GM18505 (cell line): ENCODE results near the gene OPN1MW.
"Not testable (repeated sequence)": the region's sequence is repeated elsewhere in the genome, so short reads cannot be mapped to it uniquely, and the experiment has no call there.

Experiments
- ATAC-seq: cut with Tn5 transposase; IDR thresholded peaks from one replicate; pipeline ENCODE4 v1.9.1; 2021; ENCODE audit not compliant: unreplicated experiment
- POLR2A ChIP-seq: IDR thresholded peaks from 4 replicates; pipeline ENCODE4 v1.6.1; 2011; ENCODE audit warnings: borderline replicate concordance; ENCODE audit not compliant: insufficient read depth, insufficient read length; ENCODE audit errors: extremely low read depth

OPN1MW gene

GRCh38 chrX:154182296-154182695 lies at the start of gene OPN1MW:
Gene OPN1MW (plus strand): TSS chrX:154182596. CDS start chrX:154182678, 82 bp downstream.
- not testable (repeated sequence) for ATAC-seq

DNA sequence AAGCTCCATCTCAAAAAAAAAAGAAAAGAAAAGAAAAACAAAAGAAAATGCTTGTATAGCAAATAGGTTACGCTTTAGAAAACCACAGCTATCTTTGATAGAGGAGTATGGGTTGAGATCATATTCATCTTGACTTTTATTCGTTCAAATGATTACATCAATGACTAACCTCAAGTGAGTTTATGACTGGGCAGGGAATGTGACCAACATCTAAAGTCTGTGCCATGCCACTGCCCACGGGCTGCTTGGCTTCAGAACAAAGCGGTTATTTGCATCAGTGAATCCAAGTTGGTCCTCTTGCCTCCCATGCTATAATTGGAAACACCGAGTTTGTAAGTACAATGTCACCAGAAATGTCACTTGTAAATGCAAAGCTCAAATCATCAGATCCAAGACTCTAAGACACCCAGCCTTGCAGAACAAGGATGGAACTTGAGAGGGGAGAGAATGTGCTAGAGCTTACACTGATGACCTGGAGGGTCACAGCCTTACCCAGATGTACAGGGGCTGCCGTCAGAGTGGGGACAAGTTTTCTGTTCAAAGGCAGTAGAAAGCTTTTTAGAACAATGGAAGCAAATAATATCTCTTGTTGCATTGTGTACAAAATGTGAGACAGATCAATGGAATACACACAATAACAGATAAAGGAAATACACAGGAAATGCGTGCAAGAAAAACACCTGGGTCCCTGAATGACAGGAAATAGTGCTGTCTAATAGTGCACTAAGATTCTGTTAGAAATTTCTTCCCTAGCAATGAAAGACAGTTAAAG lies 46.8 kb upstream of the OPN1MW start:
- ATAC-seq = no peak
- TF ChIP-seq POLR2A = no peak

DNA sequence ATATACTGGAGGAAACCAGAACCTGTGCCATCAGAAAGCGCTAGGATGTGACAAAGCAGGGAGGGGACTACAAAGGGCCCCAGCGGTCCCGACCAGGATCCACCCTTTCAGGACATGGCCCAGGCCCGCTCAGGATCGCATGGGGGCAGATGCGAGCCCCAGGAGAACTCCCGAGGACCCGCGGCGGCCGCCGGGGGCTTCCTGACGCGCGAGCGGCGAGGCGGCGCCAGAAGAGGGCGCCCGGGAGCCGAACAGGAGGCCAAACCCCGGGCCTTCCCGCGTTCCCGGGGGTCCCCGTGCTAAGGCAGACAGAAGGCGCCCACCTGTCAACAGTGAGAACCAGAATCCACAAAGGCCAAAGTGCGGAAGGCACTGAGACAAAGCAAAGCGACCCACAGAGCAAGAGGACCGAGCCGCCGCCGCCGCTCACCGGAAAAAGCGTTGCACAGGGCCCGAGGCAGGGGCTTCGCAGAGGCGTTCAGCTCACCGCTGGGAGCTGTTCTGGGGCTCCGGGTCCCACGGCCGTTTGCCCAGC lies 45.7 kb upstream of the OPN1MW start:
- no peak for ATAC-seq
- no peak for TF ChIP-seq POLR2A

- no peak for ATAC-seq
- TF ChIP-seq POLR2A = no peak
These were observed 43.5 kb upstream of the OPN1MW start for GRCh38 chrX:154138857-154139256.

DNA sequence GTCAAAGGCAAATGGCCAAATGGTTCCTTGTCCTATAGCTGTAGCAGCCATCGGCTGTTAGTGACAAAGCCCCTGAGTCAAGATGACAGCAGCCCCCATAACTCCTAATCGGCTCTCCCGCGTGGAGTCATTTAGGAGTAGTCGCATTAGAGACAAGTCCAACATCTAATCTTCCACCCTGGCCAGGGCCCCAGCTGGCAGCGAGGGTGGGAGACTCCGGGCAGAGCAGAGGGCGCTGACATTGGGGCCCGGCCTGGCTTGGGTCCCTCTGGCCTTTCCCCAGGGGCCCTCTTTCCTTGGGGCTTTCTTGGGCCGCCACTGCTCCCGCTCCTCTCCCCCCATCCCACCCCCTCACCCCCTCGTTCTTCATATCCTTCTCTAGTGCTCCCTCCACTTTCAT lies 42.2 kb upstream of the OPN1MW start:
- ATAC-seq = no peak
- no peak for TF ChIP-seq POLR2A

GRCh38 chrX:154140742-154141141 lies 41.7 kb upstream of the OPN1MW start:
- ATAC-seq = no peak
- TF ChIP-seq POLR2A = no peak

DNA sequence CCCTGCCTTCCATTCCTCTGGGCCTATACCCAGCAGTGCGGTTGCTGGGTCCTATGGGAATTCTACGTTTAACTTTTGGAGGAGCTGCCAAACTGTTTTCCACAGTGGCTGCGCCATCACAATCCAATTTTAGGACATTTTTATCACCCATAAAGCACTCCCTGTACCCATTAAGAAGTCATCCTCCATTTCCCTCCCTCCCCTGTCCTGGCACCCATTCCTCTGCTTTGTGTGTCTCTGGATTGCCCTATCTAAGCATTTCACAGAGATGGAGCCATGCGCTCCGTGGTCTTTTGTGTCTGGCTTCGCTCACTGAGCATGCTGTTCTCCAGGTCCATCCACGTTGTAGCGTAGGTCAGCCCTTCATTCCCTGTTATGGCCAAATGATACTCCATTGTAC lies 40.0 kb upstream of the OPN1MW start:
- no peak for TF ChIP-seq POLR2A
- no peak for ATAC-seq

- no peak for ATAC-seq
- TF ChIP-seq POLR2A = no peak
These were observed 39.2 kb upstream of the OPN1MW start for GRCh38 chrX:154142950-154143745.

DNA sequence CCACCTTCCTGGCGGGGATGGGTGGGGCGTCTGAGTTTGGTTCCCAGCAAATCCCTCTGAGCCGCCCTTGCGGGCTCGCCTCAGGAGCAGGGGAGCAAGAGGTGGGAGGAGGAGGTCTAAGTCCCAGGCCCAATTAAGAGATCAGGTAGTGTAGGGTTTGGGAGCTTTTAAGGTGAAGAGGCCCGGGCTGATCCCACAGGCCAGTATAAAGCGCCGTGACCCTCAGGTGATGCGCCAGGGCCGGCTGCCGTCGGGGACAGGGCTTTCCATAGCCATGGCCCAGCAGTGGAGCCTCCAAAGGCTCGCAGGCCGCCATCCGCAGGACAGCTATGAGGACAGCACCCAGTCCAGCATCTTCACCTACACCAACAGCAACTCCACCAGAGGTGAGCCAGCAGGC lies 38.4 kb upstream of the OPN1MW start, which contains the start of gene OPN1LW:
TSS of gene OPN1LW (plus strand) at position 234 of the 400 bp plus-strand sequence. CDS start at position 275, 41 bp downstream.
- not testable (repeated sequence) for ATAC-seq

GRCh38 chrX:154151030-154151429 lies 31.4 kb upstream of the OPN1MW start:
- not testable (repeated sequence) for ATAC-seq

- ATAC-seq = not testable (repeated sequence)
These were observed 26.2 kb upstream of the OPN1MW start for GRCh38 chrX:154156221-154156620.

- ATAC-seq = not testable (repeated sequence)
These were observed 25.2 kb upstream of the OPN1MW start for GRCh38 chrX:154157207-154157606.

DNA sequence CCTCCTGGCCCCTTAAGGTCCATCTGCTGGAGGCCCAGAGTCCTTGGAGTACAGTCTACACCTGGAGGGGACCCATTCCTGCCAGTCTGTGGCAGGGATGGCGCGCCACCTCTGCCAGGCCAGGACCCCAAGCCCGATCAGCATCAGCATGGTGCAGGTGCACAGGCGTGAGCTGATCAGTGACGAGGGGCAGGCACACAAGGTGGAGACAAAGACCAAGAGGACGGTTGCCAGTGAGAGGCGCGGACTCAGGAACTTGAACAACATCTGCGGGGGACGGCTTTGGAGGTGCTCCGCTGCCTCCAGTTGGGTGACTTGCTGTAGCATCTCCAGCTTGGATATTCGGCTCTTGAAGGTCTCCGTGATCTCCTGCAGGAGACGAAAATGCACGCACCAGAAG lies 23.1 kb upstream of the OPN1MW start:
- not testable (repeated sequence) for ATAC-seq

GRCh38 chrX:154164902-154165301 lies 17.5 kb upstream of the OPN1MW start:
- not testable (repeated sequence) for ATAC-seq

DNA sequence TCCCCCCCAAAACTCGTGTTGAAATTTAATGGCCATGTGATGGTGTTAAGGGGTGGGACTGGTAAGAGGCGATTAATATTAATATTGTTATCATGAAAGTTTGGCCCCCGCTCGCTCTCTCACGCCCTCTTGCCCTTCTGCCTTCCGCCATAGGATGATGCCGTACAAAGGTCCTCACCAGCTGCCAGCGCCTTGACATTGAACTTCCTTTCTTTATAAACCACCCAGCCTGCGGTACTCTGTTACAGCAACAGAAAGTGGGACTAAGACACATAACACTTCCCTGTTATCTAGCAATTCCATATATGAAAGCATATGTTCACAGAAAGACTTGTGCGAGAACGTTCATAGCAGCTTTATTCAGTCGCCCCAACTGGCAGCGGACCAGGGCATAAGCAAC lies 14.0 kb upstream of the OPN1MW start:
- not testable (repeated sequence) for ATAC-seq

- ATAC-seq = not testable (repeated sequence)
These were observed 9.9 kb upstream of the OPN1MW start for GRCh38 chrX:154172535-154172943.

DNA sequence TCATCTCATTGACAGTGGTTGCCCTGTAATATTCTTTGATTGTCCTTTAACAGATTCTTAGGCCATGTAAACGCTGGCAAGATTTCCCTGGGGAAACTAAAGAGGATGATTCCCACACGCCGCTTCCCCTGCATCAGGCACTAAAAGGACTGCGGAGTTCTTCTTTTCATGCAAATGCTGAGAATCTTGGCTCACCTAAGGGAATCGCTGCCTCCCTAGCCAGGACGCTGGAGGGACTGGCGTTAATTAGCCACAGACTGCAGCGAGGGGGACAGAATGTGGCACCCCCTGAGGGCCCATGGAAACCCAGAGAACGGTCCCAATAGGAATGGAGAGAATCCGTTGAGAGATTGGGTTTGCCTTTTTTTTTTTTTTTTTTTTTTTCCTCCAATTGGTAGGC lies 8.0 kb upstream of the OPN1MW start:
- ATAC-seq = not testable (repeated sequence)

GRCh38 chrX:154183794-154184193 lies 1.4 kb downstream of the OPN1MW start:
- ATAC-seq = not testable (repeated sequence)

DNA sequence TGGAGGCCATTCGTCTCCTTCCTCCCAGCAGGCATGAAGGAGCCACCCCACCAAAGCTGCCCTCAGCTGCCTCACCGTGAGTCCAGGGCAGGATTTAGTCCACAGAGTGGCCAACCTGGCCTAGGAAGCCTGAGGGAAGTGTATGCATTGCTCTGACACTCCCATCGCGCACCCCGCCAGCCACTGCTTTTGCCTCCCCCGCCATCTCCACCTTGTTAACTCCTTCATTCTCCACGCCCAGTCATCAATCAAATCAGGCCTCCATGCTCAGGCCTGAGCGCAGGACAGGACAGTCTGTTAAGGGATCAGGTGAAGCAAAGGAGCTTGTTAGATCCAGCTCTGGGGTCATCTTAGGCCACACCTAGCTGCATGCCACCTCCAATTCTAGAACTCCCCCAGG lies 10.4 kb downstream of the OPN1MW start:
- not testable (repeated sequence) for ATAC-seq

- ATAC-seq = not testable (repeated sequence)
These were observed 11.9 kb downstream of the OPN1MW start for GRCh38 chrX:154194316-154194715.

DNA sequence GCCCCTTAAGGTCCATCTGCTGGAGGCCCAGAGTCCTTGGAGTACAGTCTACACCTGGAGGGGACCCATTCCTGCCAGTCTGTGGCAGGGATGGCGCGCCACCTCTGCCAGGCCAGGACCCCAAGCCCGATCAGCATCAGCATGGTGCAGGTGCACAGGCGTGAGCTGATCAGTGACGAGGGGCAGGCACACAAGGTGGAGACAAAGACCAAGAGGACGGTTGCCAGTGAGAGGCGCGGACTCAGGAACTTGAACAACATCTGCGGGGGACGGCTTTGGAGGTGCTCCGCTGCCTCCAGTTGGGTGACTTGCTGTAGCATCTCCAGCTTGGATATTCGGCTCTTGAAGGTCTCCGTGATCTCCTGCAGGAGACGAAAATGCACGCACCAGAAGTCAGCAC lies 14.1 kb downstream of the OPN1MW start:
- ATAC-seq = not testable (repeated sequence)
